ENCODE measurements around the gene SURF2.

The SURF2 gene

DNA sequence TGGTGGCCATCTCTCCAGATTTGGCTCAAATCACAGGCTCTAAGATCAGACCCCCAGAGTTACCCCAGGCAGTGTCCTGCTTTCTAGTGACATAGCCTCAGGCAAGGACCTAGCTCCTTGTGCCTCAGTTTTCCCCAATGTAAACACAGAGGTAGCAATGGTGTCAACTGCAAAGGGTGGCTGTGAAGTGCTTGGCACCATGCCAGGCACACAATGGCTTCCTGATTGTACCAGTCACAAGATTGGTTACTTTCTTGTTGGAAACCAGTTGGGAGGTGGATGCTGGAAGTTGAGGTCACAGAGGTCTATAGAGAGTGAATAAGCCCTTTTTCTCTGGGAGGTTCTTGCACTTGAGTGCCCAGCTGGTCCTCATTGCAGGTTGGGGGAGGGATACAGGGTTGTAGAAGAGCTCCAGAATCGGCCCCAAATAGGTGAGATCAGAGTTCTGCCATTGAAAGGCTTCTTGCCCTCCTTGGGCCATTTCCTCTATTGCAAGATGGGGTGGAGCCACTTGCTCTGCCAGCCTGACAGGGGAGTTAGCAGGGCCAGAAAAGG, 22.1 kb downstream of the SURF2 start:
- Histone ChIP-seq H3K4me3 (replicated peaks; ENCODE audit: low read depth, low read length) (no peak overlapping the region), H3K36me3 (ENCODE audit: control insufficient read depth, insufficient read depth, low read length) (no peaks in the 10 kb centered on the region; the same call in 1 of the 2 replicates), H3K27me3 (replicated peaks; ENCODE audit: control insufficient read depth, insufficient read depth, low read length) (no peaks in the 10 kb centered on the region)
- TF ChIP-seq, protein P1, sequence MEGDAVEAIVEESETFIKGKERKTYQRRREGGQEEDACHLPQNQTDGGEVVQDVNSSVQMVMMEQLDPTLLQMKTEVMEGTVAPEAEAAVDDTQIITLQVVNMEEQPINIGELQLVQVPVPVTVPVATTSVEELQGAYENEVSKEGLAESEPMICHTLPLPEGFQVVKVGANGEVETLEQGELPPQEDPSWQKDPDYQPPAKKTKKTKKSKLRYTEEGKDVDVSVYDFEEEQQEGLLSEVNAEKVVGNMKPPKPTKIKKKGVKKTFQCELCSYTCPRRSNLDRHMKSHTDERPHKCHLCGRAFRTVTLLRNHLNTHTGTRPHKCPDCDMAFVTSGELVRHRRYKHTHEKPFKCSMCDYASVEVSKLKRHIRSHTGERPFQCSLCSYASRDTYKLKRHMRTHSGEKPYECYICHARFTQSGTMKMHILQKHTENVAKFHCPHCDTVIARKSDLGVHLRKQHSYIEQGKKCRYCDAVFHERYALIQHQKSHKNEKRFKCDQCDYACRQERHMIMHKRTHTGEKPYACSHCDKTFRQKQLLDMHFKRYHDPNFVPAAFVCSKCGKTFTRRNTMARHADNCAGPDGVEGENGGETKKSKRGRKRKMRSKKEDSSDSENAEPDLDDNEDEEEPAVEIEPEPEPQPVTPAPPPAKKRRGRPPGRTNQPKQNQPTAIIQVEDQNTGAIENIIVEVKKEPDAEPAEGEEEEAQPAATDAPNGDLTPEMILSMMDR (IDR thresholded peaks at IDR 0.05; ENCODE audit: insufficient read depth, low read length, poor library complexity, severe bottlenecking), result no peak
- no peak for DNase-seq (ENCODE audit: extremely low read depth, insufficient read length)

DNA sequence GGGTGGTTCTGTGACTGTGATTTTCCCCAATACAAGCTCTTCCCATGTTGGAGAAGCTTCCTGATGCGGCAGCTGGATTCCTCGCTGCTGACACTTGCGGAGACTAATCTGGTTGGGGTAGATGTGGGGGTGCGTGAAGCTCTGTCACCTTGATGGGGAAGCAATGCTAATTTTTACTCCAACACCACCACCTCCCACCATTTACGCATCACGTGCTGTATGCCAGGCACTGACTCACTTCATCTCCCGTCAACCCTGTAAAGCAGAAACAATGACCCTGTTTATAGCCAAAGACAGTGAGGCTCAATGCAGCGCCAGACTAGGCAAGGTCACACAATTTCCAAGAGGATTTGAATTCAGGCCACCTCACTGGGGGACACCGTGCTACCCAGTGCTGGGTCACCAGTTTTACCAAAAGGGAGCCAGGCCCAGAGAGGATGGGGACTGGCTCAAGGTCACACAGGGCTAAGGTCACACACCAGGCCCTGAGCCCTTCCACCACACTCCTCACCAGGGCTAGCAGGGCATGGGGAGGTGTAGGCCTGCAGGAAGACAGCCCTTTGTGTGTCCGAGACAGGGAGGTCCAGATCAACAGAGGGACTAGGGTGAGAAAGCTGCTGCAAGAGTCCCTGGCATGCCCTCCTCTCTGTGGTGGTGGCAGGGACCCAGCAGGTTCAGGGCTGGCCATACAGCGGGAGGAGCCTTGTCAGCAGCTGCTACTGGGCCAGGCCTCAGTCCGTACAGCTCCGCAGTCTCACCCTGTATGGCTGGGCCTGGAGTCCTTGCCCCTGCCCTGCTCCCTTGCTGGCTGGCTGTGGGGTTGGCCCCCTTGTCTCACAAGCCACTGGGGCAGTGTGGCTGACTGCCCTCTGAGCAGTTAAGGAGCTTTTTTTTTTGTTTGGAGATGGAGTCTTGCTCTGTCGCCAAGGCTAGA, 23.1 kb downstream of the SURF2 start:
- TF ChIP-seq, protein P1 (IDR thresholded peaks at IDR 0.05; ENCODE audit: insufficient read depth, low read length, poor library complexity, severe bottlenecking), result no peak
- DNase-seq (ENCODE audit: extremely low read depth, insufficient read length), result no peak
- Histone ChIP-seq H3K4me3 (replicated peaks; ENCODE audit: low read depth, low read length) (no peak overlapping the region), H3K27me3 (replicated peaks; ENCODE audit: control insufficient read depth, insufficient read depth, low read length) (no peaks in the 10 kb centered on the region), H3K36me3 (ENCODE audit: control insufficient read depth, insufficient read depth, low read length) (no peaks in the 10 kb centered on the region)

DNA sequence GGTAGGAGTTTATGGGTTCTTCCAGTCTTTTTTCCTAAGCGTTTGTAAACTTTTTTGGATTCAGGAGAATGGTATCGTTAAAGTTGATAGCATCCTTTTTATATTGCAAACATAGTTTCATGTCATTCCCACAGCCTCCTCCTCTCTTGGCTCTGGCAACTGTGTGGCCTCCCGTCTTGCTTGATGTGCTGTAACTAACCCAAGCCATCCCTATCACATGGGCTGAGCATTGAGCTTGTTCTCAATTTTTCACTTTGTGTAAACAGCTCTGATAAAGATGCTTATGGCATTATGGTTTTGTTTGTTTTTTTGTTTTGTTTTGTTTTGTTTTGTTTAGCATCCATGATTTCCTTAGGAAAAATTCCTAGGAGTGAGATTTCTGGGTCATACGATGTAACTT, 24.4 kb downstream of the SURF2 start:
- no peaks in the 10 kb centered on the region; the same call in 1 of the 2 replicates for H3K27me3 ChIP-seq (replicated peaks; ENCODE audit: control insufficient read depth, insufficient read depth, low read length)
- H3K4me3 ChIP-seq (replicated peaks; ENCODE audit: low read depth, low read length), result no peak overlapping the region
- TF ChIP-seq, protein P1 (IDR thresholded peaks at IDR 0.05; ENCODE audit: insufficient read depth, low read length, poor library complexity, severe bottlenecking), result no peak
- no peaks in the 10 kb centered on the region for H3K36me3 ChIP-seq (ENCODE audit: control insufficient read depth, insufficient read depth, low read length)
- DNase-seq (ENCODE audit: extremely low read depth, insufficient read length), result no peak

DNA sequence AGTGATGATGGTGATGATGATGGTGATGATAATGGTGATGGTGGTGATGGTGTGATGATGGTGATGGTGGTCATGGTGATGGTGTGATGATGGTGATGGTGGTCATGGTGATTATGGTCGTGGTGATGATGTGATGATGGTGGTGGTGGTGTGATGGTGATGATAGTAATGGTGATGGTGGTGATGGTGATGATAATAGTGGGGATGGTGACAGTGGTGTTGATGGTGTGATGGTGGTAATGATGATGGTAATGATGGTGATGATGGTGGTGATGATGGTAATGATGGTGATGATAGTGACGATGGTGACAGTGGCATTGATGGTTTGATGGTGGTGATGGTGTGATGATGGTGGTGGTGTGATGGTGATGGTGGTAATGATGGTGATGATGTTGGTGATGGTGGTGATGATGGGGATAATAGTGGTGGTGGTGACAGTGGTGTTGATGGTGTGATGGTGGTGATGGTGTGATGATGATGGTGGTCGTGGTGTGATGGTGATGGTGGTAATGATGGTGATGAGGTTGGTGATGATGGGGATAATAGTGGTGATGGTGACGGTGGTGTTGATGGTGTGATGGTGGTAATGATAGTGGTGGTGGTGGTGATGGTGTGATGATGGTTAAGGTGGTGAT, 26.3 kb downstream of the SURF2 start:
- H3K4me3 ChIP-seq (replicated peaks; ENCODE audit: low read depth, low read length), result no peak overlapping the region
- TF ChIP-seq, protein P1 (IDR thresholded peaks at IDR 0.05; ENCODE audit: insufficient read depth, low read length, poor library complexity, severe bottlenecking), result no peak
- no peaks in the 10 kb centered on the region for H3K36me3 ChIP-seq (ENCODE audit: control insufficient read depth, insufficient read depth, low read length)
- no peaks in the 10 kb centered on the region; the same call in 1 of the 2 replicates for H3K27me3 ChIP-seq (replicated peaks; ENCODE audit: control insufficient read depth, insufficient read depth, low read length)
- no peak for DNase-seq (ENCODE audit: extremely low read depth, insufficient read length)

DNA sequence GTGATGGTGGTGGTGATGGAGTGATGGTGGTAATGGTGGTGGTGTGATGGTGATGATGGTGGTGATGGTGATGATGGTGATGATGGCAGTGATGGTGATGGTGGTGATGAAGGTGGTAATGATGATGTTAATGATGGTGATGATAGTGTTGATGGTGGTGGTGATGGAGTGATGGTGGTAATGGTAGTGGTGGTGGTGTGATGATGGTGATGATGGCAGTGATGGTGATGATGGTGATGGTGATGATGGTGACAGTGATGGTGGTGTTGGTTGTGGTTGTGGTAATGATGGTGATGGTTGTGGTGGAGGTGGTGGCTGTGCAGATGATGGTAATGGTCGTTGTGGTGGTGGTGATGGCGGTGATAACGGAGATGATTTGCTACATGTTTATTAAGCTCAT, 27.1 kb downstream of the SURF2 start:
- H3K4me3 ChIP-seq (replicated peaks; ENCODE audit: low read depth, low read length), result no peak overlapping the region
- TF ChIP-seq, protein P1 (IDR thresholded peaks at IDR 0.05; ENCODE audit: insufficient read depth, low read length, poor library complexity, severe bottlenecking), result no peak
- DNase-seq (ENCODE audit: extremely low read depth, insufficient read length), result no peak
- H3K36me3 ChIP-seq (ENCODE audit: control insufficient read depth, insufficient read depth, low read length), result no peaks in the 10 kb centered on the region
- no peaks in the 10 kb centered on the region; the same call in 1 of the 2 replicates for H3K27me3 ChIP-seq (replicated peaks; ENCODE audit: control insufficient read depth, insufficient read depth, low read length)

All from GM06990 (cell line).